Lung (tissue), 12 donors: ENCODE measurements around the gene ELFN1. TPM values are rescaled to one million over a fixed set of nuclear protein-coding genes. Genes with fewer than 3 reads are reported as not detected.

Source experiments
- ATAC-seq: fragments of 200-7000 bp; cut with Tn5 transposase; one replicate; pipeline ENCODE4 v1.9.1; 2020; ENCODE audit warnings: moderate number of reproducible peaks; ENCODE audit not compliant: insufficient read depth, low FRiP score
- DNase-seq, 3 donors: peaks; one replicate each; pipeline ENCODE4 v3.0.0-alpha.2; 2013 to 2017
- H3K27ac ChIP-seq, 2 donors: one replicate each; pipeline ENCODE4 v1.5.1; 2013; ENCODE audit warnings: mild to moderate bottlenecking in 2 of 2, moderate library complexity in 2 of 2, control low read depth in 1 of 2, inconsistent platforms in 1 of 2, low read depth in 1 of 2, low read length in 1 of 2
- H3K27me3 ChIP-seq, 3 donors: one replicate each; pipeline ENCODE4 v1.5.1; 2013; ENCODE audit warnings: low read length in 2 of 3; ENCODE audit not compliant: control insufficient read depth in 3 of 3, insufficient read depth in 3 of 3
- H3K36me3 ChIP-seq, 4 donors: one replicate each; pipeline ENCODE4 v1.5.1; 2013; ENCODE audit warnings: low read length in 4 of 4, mild to moderate bottlenecking in 1 of 4, moderate library complexity in 1 of 4; ENCODE audit not compliant: control insufficient read depth in 4 of 4, insufficient read depth in 4 of 4
- H3K4me1 ChIP-seq, 5 donors: one replicate each; pipeline ENCODE4 v1.5.1; 2013; ENCODE audit warnings: low read length in 5 of 5, mild to moderate bottlenecking in 2 of 5, moderate library complexity in 1 of 5; ENCODE audit not compliant: control insufficient read depth in 5 of 5, insufficient read depth in 5 of 5
- H3K4me3 ChIP-seq: one replicate; pipeline ENCODE4 v1.5.1; 2013; ENCODE audit warnings: mild to moderate bottlenecking, control low read depth, moderate library complexity
- H3K9ac ChIP-seq, 2 donors: one replicate each; pipeline ENCODE4 v1.5.1; 2013; ENCODE audit warnings: low read length in 2 of 2, control low read depth in 1 of 2; ENCODE audit not compliant: insufficient read depth in 1 of 2
- H3K9me3 ChIP-seq, 4 donors: one replicate each; pipeline ENCODE4 v1.5.1; 2013; ENCODE audit warnings: low read length in 3 of 4, mild to moderate bottlenecking in 1 of 4, moderate library complexity in 1 of 4; ENCODE audit not compliant: control insufficient read depth in 4 of 4, insufficient read depth in 3 of 4
- WGBS, 2 donors: extraction: QIAGEN DNeasy Blood & Tissue Kit; methylation state at CpG; one replicate each; pipeline ENCODE4 v1.1.7; 2013; 5-methylcytosine and 5-hydroxymethylcytosine counted together
- polyA plus RNA-seq, 2 donors: library from polyadenylated mRNA; stranded (reverse); fragments of 200-250 nt; gene quantifications; one replicate each; pipeline ENCODE4 v1.2.1, GENCODE V29; 2013
- total RNA-seq, 2 donors: library from RNA; depleted of rRNA in 1 of 2; stranded (reverse); fragments of >200 nt in 1 of 2; gene quantifications; one replicate each; pipeline ENCODE4 v1.2.1, GENCODE V29; 2014 to 2021
- TF ChIP-seq, protein P1 (sequence below): IDR thresholded peaks from 2 replicates; pipeline ENCODE4 v1.5.1; 2012; ENCODE audit warnings: mild to moderate bottlenecking; ENCODE audit errors: control extremely low read depth, extremely low read depth
- donor health status: control.
- donor health status: control.
- donor health status: Bipolar disorder and iron deficiency.
- donor health status: healthy.
- donor health status: DM: yes; HTN: yes; CAD: no.

Gene ELFN1
- total and polyA plus RNA-seq, 4 donors = 0.43 to 1.4 (median 1.0) TPM

DNA sequence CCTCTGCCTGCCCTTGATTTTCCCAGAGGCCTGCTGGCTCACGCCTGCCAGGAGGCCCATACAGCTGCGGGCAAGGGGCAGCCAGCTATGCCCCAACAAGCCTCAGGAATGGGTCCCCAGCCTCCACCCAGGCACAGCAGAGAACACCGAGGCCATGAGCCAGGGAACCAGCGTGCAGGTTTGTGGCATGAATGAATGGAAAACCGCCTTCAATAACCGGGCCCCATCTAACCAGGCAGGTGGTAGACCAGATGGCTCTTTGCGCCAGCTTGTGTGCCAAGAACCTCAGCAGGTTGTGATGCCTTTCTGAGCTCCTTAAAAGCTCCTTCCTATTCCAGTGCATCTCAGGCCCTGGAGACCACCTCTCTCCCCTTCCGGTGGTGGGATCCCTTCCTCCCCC, 50.2 kb downstream of the ELFN1 start:
- TF ChIP-seq, protein P1, sequence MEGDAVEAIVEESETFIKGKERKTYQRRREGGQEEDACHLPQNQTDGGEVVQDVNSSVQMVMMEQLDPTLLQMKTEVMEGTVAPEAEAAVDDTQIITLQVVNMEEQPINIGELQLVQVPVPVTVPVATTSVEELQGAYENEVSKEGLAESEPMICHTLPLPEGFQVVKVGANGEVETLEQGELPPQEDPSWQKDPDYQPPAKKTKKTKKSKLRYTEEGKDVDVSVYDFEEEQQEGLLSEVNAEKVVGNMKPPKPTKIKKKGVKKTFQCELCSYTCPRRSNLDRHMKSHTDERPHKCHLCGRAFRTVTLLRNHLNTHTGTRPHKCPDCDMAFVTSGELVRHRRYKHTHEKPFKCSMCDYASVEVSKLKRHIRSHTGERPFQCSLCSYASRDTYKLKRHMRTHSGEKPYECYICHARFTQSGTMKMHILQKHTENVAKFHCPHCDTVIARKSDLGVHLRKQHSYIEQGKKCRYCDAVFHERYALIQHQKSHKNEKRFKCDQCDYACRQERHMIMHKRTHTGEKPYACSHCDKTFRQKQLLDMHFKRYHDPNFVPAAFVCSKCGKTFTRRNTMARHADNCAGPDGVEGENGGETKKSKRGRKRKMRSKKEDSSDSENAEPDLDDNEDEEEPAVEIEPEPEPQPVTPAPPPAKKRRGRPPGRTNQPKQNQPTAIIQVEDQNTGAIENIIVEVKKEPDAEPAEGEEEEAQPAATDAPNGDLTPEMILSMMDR = no peak
- no peaks in the 10 kb centered on the region for H3K36me3 ChIP-seq
- peaks cover 0 to 5% (median 0%) of the 10 kb centered on the region in 5 donors for H3K4me1 ChIP-seq
- peaks cover 0 to 4% (median 0%) of the 10 kb centered on the region in 3 donors for H3K27me3 ChIP-seq
- H3K9me3 ChIP-seq = peaks cover 0 to 6% (median 1%) of the 10 kb centered on the region in 4 donors
- DNase-seq = no peak
- 84 to 91% methylated on average over 8 of the region's 8 CpGs for WGBS, 2 donors
- ATAC-seq = no peak
- no peak overlapping the region for H3K4me3 ChIP-seq
- no peak overlapping the region for H3K27ac ChIP-seq
- H3K9ac ChIP-seq = no peak overlapping the region

DNA sequence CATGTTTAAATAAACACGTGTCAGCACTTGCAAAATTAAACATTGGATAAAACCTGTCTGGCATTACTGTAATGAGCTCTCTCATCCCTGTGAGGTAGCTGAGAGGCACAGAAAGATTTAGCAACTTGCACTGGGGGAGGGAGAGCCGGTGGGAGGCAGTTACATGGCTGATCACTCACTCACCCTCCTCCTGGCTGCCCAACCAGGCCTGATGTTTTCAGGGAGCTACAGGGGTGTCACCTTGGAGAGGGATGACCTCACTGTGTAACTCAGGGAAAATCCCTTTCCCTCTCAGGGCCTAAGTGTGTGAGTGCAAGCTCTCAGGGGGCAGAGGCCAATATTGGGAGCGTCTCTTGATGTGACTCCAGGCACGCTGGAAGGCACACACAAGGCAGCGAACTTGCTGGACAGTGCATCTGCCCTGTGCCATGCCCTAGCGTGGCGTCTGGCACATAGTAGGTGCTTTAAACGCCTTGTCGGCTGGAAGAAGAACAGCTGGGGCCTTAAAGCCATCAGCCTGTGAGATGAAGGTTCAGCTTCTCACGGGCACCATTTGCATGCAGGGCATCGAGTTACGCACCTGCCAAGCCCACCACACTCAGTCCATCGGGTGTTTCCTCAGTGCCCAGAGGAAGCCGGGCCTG, 51.1 kb downstream of the ELFN1 start:
- H3K27ac ChIP-seq = no peak overlapping the region
- WGBS, 2 donors = 73 to 84% methylated on average over 14 of the region's 14 CpGs
- DNase-seq (no peak), ATAC-seq (no peak)
- H3K4me3 ChIP-seq = no peak overlapping the region
- H3K27me3 ChIP-seq = peaks cover 0 to 7% (median 0%) of the 10 kb centered on the region in 3 donors
- H3K9me3 ChIP-seq = peaks cover 0 to 6% (median 1%) of the 10 kb centered on the region in 4 donors
- TF ChIP-seq, protein P1 = no peak
- no peaks in the 10 kb centered on the region for H3K36me3 ChIP-seq
- H3K4me1 ChIP-seq = peaks cover 0 to 8% (median 0%) of the 10 kb centered on the region in 5 donors
- H3K9ac ChIP-seq = no peak overlapping the region

DNA sequence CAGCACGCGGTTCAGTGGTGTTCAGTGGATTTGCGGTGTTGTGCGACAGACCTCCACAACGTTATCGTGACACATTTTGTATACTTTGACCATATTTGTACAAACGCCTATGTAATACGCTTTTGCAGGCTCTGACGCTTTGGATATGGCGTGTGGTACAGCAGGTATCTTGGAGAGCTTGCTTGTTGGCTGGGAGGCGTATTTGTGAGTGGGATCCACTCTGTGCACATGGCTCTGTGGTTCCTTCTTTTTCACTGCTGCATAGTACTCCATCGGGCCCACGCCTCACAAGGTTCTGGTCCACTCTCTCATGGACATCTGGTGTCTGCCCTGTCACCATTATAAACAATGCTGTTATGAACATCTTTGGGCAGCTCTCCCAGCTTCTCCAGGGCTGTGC, 53.2 kb downstream of the ELFN1 start:
- peaks cover 0 to 10% (median 1%) of the 10 kb centered on the region in 4 donors for H3K9me3 ChIP-seq
- H3K9ac ChIP-seq = no peak overlapping the region
- H3K4me3 ChIP-seq = no peak overlapping the region
- ATAC-seq (no peak), DNase-seq (no peak)
- no peak overlapping the region for H3K27ac ChIP-seq
- 96 to 98% methylated on average over 13 of the region's 13 CpGs for WGBS, 2 donors
- TF ChIP-seq, protein P1 = no peak
- peaks cover 0 to 8% (median 0%) of the 10 kb centered on the region in 5 donors for H3K4me1 ChIP-seq
- peaks cover 0 to 5% (median 0%) of the 10 kb centered on the region in 3 donors for H3K27me3 ChIP-seq
- H3K36me3 ChIP-seq = no peaks in the 10 kb centered on the region
